GM21381 (cell line): ENCODE results near the gene SYS1.
"Not testable (repeated sequence)": the region's sequence is repeated elsewhere in the genome, so short reads cannot be mapped to it uniquely, and the experiment has no call there.

Experiments
- ATAC-seq: cut with Tn5 transposase; IDR thresholded peaks from one replicate; pipeline ENCODE4 v1.9.1; 2021; ENCODE audit warnings: mild to moderate bottlenecking, moderate library complexity; ENCODE audit not compliant: unreplicated experiment

SYS1 gene

DNA sequence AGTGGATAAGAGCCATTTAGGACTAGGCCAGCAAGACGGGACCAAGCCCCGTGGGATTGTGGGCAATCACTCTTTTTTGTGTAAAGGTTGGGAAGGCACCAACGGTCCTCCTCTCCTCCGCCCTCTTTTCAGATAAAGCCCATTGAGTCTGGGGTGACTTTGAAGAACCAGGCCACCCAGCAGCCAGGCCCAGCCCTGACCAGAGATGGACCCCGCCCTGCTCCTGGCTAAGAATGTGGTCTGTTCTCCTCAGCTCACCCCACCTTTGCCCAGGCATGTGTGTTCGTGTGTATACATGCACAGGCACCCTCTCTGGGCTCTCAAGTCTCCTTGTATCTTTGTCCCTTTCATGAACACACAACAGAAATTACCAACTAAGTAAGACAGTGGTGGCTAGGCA lies 23.9 kb upstream of the SYS1 start:
- ATAC-seq, result no peak

DNA sequence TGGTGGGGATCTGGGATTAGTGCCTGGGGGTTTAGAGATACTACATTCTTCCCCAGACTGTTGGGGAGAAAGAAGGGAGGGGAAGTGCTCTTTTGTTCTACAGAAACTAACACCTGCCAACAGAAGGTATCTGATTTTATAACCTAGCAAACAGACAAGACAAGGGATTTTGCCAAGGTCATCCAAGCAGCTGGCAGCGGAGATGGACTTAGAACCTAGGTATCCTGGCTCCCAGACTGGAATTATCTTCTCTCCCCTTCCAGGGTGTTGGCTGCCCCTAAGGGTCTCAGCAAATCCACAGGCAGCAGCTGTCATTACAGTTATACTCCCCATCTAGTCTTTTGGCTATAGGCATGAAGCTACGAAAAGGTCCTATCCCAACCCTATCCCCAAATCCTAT lies 23.2 kb upstream of the SYS1 start:
- no peak for ATAC-seq

DNA sequence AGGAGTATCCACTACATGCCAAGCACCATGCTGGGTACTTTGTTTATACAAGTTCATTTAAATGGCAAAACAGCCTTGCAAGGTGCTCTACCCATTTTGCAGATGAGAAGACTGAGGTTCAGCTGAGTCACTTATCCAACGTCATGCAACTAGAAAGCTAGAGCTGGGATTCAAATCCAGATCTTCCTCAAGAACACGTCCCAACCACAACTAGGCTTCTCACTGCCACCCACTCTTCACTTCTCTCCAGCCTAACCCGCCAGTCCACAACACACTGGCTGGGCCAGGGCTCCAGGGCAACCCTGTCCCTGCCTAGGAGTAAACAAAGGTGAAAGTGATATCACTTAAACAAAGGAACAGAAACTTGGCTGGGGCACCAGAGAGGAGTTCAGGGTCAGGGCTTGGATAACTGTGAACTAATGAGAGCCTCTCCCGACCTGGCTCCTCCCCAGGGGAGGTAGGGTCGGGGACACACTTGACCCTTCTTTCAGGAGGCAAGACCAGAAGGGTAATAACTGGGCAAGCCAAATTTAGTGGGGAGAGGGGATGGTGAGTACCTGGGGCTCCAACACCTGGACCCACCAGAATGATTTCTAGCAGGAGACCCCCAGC lies 22.6 kb upstream of the SYS1 start:
- no peak for ATAC-seq

DNA sequence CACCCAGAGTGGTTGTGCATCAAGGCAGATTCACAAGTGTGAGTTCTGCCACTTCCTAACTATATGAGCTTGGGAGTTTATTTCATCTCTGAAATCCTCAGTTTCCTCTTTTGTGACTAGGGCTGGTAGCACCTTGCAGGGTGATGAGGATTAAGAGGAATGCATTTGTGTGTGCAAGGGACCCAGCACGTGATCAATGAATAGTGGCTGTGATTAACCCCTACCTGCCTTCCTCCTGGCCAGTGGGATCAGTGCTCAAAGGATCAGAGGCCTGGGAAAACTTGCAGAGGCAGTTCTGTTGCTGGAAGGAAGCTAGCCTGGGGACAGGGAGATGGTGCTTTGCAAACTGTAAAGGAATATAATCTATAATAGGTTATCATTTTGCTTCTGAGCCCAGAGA lies 22.0 kb upstream of the SYS1 start:
- ATAC-seq, result no peak

DNA sequence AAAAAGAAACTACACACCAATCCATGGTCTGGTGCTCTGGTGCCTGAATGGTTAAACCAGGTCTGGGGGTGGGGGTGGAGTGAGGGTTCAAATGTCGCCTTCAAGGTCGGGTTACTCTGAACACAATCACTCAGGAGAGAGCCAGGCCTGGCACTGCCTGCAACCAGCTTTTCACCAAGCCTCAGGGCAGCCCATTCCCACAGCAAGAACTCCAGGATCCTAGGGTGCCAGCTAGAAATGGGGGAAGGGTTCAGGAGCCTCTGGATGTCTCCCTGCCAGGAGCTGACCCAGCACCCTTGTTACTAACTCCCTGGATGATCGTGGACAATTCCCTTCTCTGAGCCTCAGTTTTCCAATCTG lies 21.4 kb upstream of the SYS1 start:
- no peak for ATAC-seq

DNA sequence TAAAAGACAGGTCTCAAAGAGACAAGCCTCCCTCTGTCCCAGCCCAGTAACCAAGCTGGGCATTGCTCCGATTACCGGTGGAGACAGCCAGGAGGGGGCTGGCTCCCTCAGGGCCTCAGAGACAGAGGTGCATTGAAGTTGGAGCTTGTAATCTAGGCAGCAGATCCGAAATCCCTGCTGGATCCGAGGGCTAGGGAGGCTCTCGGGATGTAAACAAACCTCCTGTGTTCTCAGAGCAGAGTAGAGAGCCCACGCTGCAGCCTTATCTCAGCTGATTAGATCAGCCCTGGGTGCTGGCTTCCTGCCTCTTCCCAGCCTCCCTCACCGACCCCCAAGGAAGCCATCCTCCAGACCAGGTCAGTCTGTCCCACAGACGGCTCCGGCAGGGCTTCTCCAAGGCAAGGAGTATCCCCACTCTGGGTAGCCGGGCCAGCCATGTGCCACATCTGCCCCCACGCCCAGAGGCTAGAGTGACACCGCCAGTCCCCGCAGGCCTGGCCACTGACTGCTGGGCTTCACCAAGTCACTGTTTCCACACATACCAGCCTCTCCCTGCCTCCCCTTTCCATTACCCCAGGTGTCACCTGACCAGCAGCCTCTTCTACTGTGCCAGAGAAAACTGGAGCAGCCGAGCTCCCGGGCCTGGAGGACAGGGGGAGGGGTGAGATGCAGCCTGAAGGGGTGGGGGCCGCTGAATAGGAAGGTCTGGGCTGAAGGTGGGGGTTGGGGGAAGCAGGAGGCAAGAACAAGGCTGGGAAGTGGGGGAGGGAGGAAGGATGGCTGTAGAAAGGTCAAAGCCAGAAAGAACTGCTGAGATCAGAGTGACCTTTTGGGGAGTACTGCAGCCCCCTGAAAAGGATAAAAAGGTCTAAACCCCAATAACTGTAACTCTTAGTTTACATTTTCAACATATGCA lies 20.8 kb upstream of the SYS1 start:
- no peak for ATAC-seq

DNA sequence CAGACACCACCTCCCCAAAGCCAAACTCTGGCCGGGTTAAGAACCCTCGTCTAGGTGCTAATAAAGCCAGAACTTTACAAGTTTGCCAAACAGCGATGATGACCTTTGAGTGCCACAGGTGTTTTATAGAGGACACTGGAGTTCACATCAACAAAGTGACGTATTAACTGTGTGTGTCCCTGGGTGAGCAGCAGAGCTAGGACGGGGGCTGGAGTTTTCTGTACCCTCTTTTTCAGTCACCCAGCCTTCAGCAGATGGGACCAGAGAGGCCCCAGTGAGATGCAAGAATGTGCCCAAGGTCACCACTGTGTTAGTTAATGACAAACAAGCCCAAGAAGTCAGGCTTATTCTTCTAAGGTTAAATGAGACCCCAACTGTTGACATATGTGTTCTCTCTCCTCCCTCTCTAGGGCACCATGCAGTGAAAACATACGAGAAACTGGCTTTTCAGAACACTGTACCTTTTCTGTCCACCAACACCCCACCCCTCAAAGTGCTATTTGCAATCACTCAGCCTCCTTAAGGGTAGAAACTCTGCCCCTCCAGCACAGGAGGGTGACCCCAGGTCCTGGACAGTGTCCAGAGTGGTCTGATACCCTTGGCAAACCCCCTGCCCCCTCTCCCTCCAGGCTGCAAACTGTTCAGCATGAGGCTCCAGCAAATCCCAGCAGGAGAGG lies 20.0 kb upstream of the SYS1 start:
- no peak for ATAC-seq

DNA sequence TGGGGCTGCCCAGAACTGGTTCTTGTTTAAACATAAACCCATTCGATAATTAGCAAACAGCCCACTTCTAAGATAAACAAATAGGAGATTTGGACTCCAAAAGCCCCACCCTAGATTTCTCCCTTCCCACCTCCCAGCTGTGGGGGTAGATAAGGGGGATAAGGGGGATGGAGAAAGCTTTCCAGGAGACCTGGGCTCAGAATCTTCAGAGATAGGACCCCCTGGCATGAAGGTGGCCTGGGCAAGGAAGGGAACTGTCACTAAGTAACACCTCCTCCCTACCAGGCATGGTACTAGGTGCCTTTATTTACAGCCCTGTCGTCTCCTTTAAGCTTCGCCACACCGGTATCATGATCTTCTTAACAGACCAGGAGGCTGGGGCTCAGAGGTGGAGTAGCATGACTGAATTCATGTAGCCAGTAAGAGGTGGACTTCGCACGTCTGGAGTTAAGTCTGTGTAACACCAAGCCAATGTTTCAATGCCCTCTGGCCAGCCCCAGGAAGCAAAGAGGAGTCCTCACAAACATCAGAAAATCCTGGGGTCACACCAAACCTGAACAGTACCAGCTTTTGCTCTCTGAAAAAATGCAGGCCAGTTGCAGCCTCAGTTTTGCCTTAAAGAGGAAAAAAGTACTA lies 19.3 kb upstream of the SYS1 start:
- no peak for ATAC-seq

DNA sequence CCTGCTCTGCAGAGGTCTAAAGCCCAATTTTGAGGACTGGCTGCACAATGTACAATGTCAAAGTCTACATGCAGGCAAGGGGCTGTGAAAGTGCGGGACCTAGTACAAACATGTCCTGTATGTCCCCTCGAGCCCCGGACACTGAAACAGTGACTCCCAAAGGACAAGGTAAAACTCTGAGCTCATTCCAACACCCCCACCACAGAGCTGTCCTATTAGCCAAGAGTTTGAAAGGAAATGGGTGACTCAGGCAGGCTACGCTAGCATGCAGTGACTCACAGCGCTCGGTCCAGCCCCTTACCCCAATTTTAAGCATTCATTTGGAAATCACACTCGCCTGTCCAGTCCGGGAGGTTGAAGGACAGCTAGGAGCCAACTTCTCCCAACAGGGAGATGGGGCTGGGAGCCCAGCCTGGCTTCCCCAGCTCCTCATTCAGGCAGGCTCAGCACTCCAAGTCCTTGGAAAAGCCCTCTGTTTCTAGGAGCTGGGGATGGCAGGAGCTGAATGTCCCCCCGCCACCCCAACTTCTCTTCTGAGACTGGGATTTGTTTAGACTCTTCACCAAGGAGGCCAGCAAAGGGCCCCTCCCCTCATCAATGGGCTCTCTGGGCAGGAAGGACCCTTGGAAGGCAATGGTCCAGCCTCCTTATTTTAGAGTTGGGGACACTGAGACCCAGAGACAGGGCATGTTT lies 18.6 kb upstream of the SYS1 start:
- ATAC-seq, result no peak

DNA sequence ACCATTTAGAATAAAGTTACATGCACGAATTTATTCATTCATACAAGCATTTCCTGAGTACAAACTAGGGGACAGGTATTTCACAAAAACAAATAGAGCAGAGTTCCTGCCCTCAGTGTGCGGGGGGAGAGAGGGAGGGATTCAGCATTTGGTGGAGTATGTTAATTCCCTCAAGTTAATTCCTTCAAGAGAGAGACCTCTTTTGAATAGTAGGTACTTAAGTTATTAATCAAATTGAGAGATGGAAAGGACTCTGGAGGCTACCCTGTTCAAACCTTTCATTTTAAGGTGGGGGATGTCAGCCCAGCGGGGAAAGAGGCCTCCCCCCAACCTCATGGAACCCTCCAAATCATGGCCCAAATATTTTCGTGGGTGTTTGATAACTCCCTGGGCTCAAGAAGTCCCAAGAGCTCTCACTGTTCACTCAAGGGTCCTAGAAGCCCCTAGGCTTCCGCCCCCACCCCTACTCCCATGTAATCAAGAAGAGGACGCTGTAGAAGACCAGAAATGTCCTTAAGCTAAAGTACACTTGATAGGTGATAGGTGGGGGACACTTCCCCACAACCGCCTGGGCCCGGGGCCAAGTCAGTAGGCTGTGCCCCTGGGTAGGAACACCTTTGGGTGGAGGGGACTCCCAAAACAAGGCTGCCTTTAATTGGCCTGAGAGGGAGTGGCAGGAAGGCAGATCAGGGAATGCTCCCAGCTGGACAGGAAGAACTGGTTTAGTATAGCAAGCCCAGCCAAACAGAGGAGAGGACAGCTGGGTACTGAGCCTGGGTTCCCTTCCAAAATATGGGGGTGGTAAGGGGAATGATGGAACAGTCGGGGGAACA lies 17.6 kb upstream of the SYS1 start:
- ATAC-seq, result no peak

DNA sequence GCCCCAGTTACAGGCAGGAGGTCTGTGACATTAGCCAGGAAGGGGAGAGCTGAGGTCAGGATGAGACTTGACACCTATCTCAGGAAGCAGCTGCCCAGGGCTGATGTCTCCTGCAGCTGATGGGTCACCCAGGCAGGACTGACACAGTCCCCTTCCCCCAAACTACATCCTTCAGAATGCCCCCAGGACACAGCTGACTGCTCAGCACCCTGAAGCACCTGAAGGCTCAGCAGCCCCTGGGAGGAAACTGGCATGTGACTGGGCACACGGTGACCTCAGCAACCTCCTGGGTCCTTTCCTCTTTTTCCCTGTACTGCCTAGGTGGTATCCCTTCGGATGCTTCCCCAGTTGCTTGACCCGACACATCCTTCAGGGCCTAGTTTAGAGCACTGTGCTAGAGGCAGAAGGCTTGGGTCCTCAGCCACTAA lies 16.7 kb upstream of the SYS1 start:
- no peak for ATAC-seq

DNA sequence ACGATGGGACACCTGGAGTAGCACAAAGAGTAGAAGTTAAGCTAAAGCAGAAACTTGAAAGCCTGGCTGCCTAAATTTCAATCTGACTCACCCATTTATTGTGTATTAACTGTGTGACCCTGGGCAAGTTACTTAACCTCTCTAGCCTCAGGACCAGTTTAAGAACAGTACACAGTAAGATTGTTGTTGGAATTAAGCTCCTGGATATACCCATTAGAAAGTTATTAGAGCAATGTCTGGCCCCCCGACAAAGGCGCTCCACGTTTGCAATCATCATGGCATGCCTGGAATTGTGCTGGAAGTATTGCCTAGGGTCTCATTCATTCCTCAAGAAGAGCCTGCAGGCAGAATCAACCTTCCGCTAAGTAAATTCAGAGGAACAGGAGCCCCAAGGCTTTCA lies 16.1 kb upstream of the SYS1 start:
- no peak for ATAC-seq

DNA sequence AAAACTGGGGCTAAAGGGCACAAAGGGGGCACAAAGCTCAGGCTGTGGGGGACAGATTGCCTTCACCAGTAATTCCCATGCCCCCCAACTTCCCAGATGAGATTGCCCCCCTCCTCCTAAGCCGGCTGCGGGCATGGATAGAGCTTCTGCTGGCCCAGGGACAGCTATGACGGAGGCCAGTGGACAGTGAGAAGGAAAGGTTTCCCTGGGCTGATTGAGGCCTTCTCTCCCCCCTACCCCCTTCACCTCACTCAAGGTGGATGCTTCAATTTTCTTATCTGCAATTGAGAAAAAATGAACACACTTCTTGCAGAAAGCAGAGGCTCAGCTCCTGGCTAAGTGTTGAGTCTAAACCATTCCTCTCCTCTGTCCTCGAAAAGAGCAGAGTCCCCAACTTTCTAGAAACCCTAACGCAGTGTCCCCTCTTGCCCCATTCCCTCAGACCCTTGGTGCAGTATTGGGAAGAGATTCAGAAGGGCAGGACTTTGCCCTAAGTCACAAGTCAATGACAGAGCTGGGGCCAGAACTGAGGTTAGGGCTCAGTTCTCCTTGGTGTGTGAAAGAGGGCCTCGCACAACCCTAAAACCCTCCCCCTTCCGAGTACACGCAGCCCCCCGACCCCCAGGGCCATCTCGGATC lies 15.5 kb upstream of the SYS1 start:
- no peak for ATAC-seq

DNA sequence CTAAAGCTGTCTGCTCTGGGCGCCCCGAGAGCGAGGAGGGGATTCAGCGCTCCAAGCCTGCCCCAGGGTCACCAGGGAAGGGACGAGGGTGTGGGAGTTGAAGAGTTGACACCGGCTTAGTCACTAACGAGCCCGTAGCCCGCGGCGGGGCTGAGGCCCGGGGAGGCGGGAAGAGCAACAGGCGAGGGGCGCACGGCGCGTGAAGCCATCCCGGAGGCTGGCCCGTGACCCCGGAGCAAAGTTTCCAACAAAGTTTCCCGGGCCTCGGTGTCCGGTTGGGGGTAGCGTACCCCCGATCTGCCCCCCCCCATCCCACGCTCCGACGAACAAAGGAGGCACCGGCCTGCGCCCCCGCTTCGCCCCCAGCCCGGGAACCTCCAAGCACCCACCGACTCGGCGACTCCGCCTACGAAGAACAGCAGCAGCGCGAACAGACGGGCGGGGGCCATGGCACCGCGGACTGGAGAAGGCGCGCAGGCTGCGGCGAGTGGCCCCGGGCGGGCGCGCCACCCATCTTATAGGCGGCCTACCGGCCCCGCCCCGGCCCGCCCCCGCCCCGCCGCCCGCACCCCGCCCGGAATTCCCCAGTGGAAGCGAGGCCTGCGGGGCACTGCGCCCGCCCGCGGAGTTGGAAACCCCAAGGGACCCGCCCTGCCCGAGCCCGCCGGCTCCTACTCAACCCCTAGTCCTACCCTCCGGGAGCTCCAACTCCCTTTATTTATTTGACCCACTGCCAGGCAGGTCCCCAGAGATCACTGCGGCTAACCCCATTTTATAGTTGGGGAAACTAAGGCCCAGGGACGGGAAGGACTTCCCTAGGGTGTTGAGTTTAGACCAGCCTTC lies 14.8 kb upstream of the SYS1 start, which contains the start of gene SDC4:
Gene SDC4 (minus strand): TSS at position 489 of the 843 bp plus-strand sequence. CDS start 40 bp downstream, at position 449.
- no peak for ATAC-seq

DNA sequence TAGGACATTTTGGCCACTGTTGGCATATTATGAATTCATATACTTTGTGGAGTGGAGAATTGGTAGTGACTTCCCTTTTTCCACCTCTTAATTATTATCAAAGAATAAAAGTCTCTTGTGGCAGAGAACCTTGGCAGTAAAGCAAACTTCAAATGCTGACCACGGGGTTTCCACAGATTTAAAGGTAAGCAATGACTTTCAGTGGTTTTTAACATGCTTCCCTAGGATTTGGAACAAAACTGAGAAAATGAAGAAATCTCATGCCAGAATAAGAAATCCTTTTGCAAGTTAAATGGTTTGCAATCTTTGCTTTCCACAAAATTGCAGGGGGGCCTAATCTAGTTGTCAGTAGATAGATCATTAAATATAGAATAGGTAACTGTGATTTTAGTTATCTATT lies 12.7 kb upstream of the SYS1 start:
- ATAC-seq, result no peak

DNA sequence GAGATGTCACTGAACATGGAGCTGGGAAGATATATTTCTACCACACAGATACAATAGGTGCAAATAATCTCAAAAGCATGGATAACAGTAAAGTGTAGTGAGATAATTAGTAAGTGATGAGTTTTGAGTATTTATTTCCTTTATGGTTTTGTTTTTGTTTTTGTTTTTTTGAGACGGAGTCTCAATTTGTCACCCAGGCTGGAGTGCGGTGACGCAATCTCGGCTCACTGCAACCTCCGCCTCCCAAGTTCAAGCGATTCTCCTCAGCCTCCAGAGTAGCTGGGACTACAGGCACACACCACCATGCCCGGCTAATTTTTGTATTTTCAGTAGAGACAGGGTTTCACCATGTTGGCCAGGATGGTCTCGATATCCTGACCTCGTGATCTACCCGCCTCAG lies 12.2 kb upstream of the SYS1 start:
- not testable (repeated sequence) for ATAC-seq

DNA sequence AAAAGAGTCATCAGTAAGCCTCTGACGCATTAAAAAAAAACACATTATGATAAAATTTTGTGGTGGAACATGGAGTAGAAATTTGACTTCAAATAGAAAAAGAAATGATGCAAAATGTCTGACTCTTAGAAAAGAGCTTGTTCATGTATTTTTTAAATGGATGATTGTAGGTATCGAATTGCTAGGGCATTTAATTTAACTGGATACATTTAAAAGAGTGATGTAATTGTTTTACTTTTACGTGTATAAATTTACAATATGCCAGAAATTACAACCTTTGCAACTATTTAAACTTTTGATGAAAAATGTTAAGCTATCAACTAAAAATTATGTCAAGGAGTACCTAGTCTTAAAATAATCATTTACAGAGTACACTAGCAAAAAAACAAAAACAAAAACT lies 10.2 kb upstream of the SYS1 start:
- ATAC-seq, result no peak

DNA sequence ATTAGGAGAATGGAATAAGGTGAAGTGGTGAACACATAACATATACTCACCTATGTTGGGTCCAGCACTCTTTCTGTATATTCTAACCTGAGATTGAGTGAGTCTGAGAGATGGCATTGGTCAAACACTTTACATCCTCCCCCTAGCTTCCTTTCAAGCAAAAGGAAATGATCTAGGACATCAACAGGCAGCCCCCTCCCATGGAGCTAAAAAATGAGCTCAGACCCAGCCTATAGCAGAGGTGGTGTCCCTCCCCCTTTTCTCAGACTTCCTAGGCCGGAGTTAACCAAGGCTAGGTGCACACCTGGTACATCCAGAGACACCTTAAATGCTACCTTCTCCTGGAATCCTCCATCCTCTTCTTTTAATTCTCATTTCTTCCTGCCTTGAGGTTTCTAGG lies 9.2 kb upstream of the SYS1 start:
- no peak for ATAC-seq
